OCI-LY7 (cell line): ENCODE results near the gene SSPN. TPM values are rescaled to one million over a fixed set of nuclear protein-coding genes. Genes with fewer than 3 reads are reported as not detected.

ENCODE experiments used
- BruUV-seq: library from RNA; stranded (reverse); fragments of 400-500 nt; replicated peaks from 2 replicates; lab custom pipeline; 2021; lab: Mats Ljungman, UMichigan
- CTCF ChIA-PET: fragments of 300-600 bp; sonication (Branson Sonifier 250); formaldehyde crosslinking; loops from one replicate; lab custom pipeline; 2022; ENCODE audit warnings: antibody characterized with exemption; ENCODE audit not compliant: unreplicated experiment; lab: Charles Lee
- POLR2A ChIA-PET: fragments of 300-600 bp; sonication (Branson Sonifier 250); formaldehyde crosslinking; loops from one replicate; lab custom pipeline; 2022; ENCODE audit warnings: antibody characterized with exemption; lab: Charles Lee
- DNase-seq: peaks from one replicate; pipeline ENCODE4 v3.0.0-alpha.2; 2015; ENCODE audit warnings: low spot score
- H2AFZ ChIP-seq: fragments of 200-600 bp; sonication (generic), shearing (Covaris generic); 2 replicates; pipeline ENCODE4 v1.6.1; 2014; ENCODE audit warnings: mild to moderate bottlenecking, antibody characterized with exemption, low read length, moderate library complexity
- H3K27ac ChIP-seq: fragments of 200-600 bp; sonication (generic); 2 replicates; pipeline ENCODE4 v1.5.1; 2014; ENCODE audit warnings: mixed run types, low read depth, mild to moderate bottlenecking, moderate library complexity, low read length, inconsistent platforms; ENCODE audit not compliant: poor library complexity, severe bottlenecking
- H3K36me3 ChIP-seq: fragments of 200-600 bp; sonication (generic); 2 replicates; pipeline ENCODE4 v1.6.1; 2014; ENCODE audit warnings: mild to moderate bottlenecking, antibody characterized with exemption, low read length, moderate library complexity, mixed read lengths; ENCODE audit not compliant: insufficient read depth
- H3K4me1 ChIP-seq: fragments of 200-600 bp; sonication (generic); 2 replicates; pipeline ENCODE4 v1.5.1; 2014; ENCODE audit warnings: mild to moderate bottlenecking, low read length; ENCODE audit not compliant: insufficient read depth, poor library complexity, severe bottlenecking
- H3K4me2 ChIP-seq: fragments of 200-600 bp; sonication (generic); 2 replicates; pipeline ENCODE4 v1.6.1; 2014; ENCODE audit warnings: mild to moderate bottlenecking, low read length
- H3K4me3 ChIP-seq: fragments of 200-600 bp; sonication (generic); 2 replicates; pipeline ENCODE4 v1.5.1; 2014; ENCODE audit warnings: mild to moderate bottlenecking, low read depth, low read length; ENCODE audit not compliant: poor library complexity, severe bottlenecking
- H3K79me2 ChIP-seq: fragments of 200-600 bp; sonication (generic); 2 replicates; pipeline ENCODE4 v1.6.1; 2016; ENCODE audit warnings: low read depth, mild to moderate bottlenecking, low read length, moderate library complexity, mixed read lengths; ENCODE audit not compliant: insufficient read depth
- H3K9me2 ChIP-seq: fragments of 200-600 bp; sonication (generic); 2 replicates; pipeline ENCODE4 v1.6.1; 2016; ENCODE audit warnings: mild to moderate bottlenecking, low read length, mixed read lengths; ENCODE audit not compliant: insufficient read depth
- H3K9me3 ChIP-seq: fragments of 200-600 bp; sonication (generic); 2 replicates; pipeline ENCODE4 v1.6.1; 2014; ENCODE audit warnings: mild to moderate bottlenecking, mixed run types, low read length, mixed read lengths
- H4K20me1 ChIP-seq: fragments of 200-600 bp; sonication (generic); 2 replicates; pipeline ENCODE4 v1.6.1; 2014; ENCODE audit warnings: mild to moderate bottlenecking, antibody characterized with exemption, low read length, moderate library complexity, mixed read lengths; ENCODE audit not compliant: insufficient read depth
- EZH2phosphoT487 ChIP-seq: fragments of 200-600 bp; sonication (generic); IDR thresholded peaks from 2 replicates; pipeline ENCODE4 v1.6.1; 2018; ENCODE audit warnings: low read depth, borderline replicate concordance, mild to moderate bottlenecking, mixed run types, antibody characterized with exemption, low read length, moderate library complexity, mixed read lengths
- intact Hi-C: fragments of 100-400 bp; cut with micrococcal nuclease; formaldehyde crosslinking; loops from one replicate; pipeline ENCODE4 v1.10.0; 2022; ENCODE audit not compliant: unreplicated experiment
- total RNA-seq, 2 experiments: library from RNA; depleted of rRNA in 1 of 2; stranded (reverse); fragments of >200 nt in 1 of 2; shearing (Covaris generic) in 1 of 2; gene quantifications; 2 replicates each; pipeline ENCODE4 v1.2.3, GENCODE V29; 2014 to 2022
- TF ChIP-seq, protein P1 (sequence below): fragments of 200-600 bp; sonication (generic); conservative IDR thresholded peaks from 2 replicates; pipeline ENCODE4 v1.5.1; 2014; ENCODE audit warnings: mild to moderate bottlenecking, antibody characterized with exemption, low read length, moderate library complexity, mixed read lengths

SSPN gene
- total RNA-seq, 2 experiments from 2014 or later, result not detected

DNA sequence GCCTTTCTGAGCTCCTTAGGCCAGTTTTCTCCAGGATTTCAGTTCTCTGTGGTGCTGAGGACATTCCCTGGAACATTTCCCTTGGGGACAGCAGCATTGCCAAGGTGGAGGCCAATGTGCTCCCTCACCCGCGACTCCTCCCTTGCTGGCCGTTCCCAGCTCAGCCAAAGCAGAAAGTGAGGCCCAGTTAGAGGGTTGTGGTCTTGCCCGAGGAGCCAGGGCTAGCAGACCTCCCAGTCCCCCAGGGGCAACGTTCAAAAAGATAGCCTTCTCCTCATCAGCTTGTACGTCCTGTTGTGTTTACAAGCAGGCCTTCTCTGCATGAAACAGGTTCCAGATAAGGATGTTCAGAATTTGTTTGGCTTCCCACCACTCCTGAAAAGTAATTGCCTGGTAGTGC is 78.4 kb downstream of the SSPN start:
- no peak overlapping the region for H3K27ac ChIP-seq
- no peaks in the 10 kb centered on the region for H3K79me2 ChIP-seq
- H3K9me3 ChIP-seq, result no peaks in the 10 kb centered on the region
- H2AFZ ChIP-seq, result no peak overlapping the region
- H3K4me1 ChIP-seq, result no peaks in the 10 kb centered on the region
- ChIA-PET POLR2A (no interaction called here), CTCF (no interaction called here)
- no peaks in the 10 kb centered on the region for H3K36me3 ChIP-seq
- intact Hi-C loops, result no loop called here
- H3K4me2 ChIP-seq, result no peak overlapping the region
- TF ChIP-seq, protein P1, sequence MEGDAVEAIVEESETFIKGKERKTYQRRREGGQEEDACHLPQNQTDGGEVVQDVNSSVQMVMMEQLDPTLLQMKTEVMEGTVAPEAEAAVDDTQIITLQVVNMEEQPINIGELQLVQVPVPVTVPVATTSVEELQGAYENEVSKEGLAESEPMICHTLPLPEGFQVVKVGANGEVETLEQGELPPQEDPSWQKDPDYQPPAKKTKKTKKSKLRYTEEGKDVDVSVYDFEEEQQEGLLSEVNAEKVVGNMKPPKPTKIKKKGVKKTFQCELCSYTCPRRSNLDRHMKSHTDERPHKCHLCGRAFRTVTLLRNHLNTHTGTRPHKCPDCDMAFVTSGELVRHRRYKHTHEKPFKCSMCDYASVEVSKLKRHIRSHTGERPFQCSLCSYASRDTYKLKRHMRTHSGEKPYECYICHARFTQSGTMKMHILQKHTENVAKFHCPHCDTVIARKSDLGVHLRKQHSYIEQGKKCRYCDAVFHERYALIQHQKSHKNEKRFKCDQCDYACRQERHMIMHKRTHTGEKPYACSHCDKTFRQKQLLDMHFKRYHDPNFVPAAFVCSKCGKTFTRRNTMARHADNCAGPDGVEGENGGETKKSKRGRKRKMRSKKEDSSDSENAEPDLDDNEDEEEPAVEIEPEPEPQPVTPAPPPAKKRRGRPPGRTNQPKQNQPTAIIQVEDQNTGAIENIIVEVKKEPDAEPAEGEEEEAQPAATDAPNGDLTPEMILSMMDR, result no peak
- H3K9me2 ChIP-seq, result no peaks in the 10 kb centered on the region
- no peak for DNase-seq
- H4K20me1 ChIP-seq, result no peaks in the 10 kb centered on the region
- no TSS peak for BruUV-seq
- no peak overlapping the region for H3K4me3 ChIP-seq

DNA sequence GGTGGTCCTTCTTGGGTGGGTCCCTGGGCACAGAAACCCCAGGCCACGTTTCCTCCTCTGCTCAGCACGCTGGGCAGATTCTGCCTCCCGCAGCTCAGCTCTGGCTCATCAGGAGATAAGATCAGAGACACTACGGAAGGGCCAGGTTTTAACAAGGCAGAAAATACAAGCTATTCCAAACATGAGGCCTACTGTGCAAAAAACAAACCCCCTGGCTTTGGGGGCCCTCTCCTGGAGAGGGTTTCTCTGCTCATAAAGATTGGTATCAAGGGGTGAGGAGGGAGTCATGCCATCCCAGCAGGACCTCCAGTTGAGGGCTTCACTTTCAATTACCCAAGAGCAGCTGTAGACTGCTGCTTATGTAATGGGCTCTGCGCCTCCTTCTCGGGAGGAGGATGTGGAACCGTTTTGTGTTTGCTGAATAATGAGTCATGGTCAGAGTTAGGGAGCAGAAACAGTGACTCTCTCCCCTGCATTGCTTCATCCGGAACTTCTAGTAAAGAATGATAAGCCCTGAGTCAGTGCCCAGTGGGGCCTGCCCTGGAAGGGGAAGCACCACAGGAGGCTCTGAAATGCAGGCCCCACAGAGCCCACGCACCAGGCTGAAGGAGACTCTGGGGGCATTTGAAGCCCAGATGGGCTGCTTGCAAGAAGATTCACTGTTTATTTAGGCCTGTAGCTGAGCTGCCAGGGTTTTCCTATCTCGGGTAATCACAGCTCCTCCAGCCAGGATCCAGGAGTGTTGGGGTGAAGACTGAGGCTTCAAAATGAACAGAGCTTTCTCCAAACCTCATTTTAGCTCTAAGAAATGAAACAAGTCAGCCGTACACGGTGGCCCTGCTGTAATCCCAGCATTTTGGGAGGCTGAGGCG is 79.3 kb downstream of the SSPN start:
- no peak for TF ChIP-seq EZH2phosphoT487
- ChIA-PET CTCF (interaction anchor here (0.6 kb wide), 1 partner anchor 156 kb away, joined by 3 read pairs; no protein-coding TSS in a partner anchor), POLR2A (interaction anchor here (0.6 to 1.1 kb wide), 3 partner anchors 9 to 130 kb away, joined by 3 to 5 read pairs (median 3); no protein-coding TSS in a partner anchor)
- Histone ChIP-seq H3K4me3 (no peak overlapping the region), H3K27ac (no peak overlapping the region), H3K36me3 (no peaks in the 10 kb centered on the region), H3K79me2 (no peaks in the 10 kb centered on the region), H3K9me2 (no peaks in the 10 kb centered on the region), H2AFZ (no peak overlapping the region), H4K20me1 (no peaks in the 10 kb centered on the region), H3K4me2 (no peak overlapping the region), H3K9me3 (no peaks in the 10 kb centered on the region), H3K4me1 (no peaks in the 10 kb centered on the region)
- DNase-seq, result no peak
- intact Hi-C loops, result no loop called here
- no TSS peak for BruUV-seq

DNA sequence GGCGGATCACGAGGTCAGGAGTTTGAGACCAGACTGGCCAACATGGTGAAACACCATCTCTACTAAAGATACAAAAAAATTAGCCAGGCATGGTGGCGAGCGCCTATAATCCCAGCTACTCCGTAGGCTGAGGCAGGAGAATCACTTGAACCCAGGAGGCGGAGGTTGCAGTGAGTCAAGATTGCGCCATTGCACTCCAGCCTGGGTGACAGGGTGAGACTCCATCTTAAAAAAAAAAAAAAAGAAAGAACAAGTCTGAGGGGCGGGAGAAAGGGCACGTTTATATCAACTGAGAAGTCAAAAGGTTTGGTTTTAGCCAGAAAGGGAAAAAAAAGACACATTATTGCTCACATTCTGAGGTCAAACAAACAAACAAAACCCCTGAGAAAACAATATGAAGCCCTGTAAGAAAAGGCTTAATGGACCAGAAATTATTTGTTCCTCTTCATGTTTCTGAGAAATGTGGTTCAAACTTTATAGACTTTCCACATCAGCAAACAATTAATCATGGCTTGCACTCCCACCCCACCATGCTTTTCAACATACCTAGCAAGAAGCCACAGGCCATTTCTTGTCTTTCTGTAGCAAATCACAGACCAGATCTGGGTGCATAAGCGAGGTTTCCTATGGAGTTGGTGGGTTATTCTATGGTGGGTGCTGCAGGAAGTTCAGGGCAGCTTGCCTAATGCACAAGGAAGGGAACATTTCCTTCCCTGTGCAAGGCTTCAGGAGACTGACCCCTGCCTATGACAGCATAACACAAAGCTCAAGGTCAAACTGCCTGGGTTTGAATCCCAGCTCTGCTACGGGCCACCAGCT is 80.1 kb downstream of the SSPN start:
- TF ChIP-seq, protein P1, result no peak
- TF ChIP-seq EZH2phosphoT487, result no peak
- H2AFZ ChIP-seq, result no peak overlapping the region
- H3K27ac ChIP-seq, result no peak overlapping the region
- H3K9me2 ChIP-seq, result no peaks in the 10 kb centered on the region
- H3K36me3 ChIP-seq, result no peaks in the 10 kb centered on the region
- no peaks in the 10 kb centered on the region for H3K9me3 ChIP-seq
- BruUV-seq, result no TSS peak
- H3K4me2 ChIP-seq, result no peak overlapping the region
- no peak for DNase-seq
- POLR2A ChIA-PET, result interaction anchor here (0.6 to 1.1 kb wide), 2 partner anchors 27 to 131 kb away, joined by 3 to 5 read pairs; no protein-coding TSS in a partner anchor
- no peaks in the 10 kb centered on the region for H3K4me1 ChIP-seq
- CTCF ChIA-PET, result no interaction called here
- intact Hi-C loops, result no loop called here
- no peaks in the 10 kb centered on the region for H4K20me1 ChIP-seq
- H3K4me3 ChIP-seq, result no peak overlapping the region
- no peaks in the 10 kb centered on the region for H3K79me2 ChIP-seq
